H1 (cell line): ENCODE data around the gene TMEM30A. TPM values are rescaled to one million over a fixed set of nuclear protein-coding genes. Genes with fewer than 3 reads are reported as not detected.

Experiments
- CHD2 ChIP-seq: IDR thresholded peaks from 2 replicates; pipeline ENCODE4 v1.6.1; 2012; ENCODE audit warnings: low read length, improper control_type of control experiment
- HDAC2 ChIP-seq, 2 experiments: fragments of 300-600 bp in 1 of 2; sonication (generic) in 1 of 2; IDR thresholded peaks; 2 replicates each; pipeline ENCODE4 v1.6.1; 2011 to 2012; ENCODE audit warnings: low read depth in 2 of 2, low read length in 2 of 2, mild to moderate bottlenecking in 2 of 2, moderate library complexity in 2 of 2, borderline replicate concordance in 1 of 2, inconsistent platforms in 1 of 2
- KDM1A ChIP-seq: fragments of 200-600, 300-600 bp; sonication (generic); IDR thresholded peaks from 2 replicates; pipeline ENCODE4 v1.7.1; 2016; ENCODE audit warnings: mild to moderate bottlenecking, low read length, borderline replicate concordance
- KDM4A ChIP-seq: IDR thresholded peaks from one replicate; pipeline ENCODE4 v1.7.1; 2012; ENCODE audit warnings: low read depth, mild to moderate bottlenecking, moderate library complexity, low read length, inconsistent platforms; ENCODE audit not compliant: severe bottlenecking
- SIN3A ChIP-seq, 2 experiments: IDR thresholded peaks in 1 of 2; conservative IDR thresholded peaks in 1 of 2; 2 replicates each; pipeline ENCODE4 v1.6.1; 2011 to 2012; ENCODE audit warnings: low read length in 2 of 2, improper control_type of control experiment in 1 of 2, low read depth in 1 of 2, mild to moderate bottlenecking in 1 of 2
- SP2 ChIP-seq: IDR thresholded peaks from 2 replicates; pipeline ENCODE4 v1.6.1; 2012; ENCODE audit warnings: mild to moderate bottlenecking, low read length, inconsistent platforms
- polyA plus RNA-seq, 7 experiments: library from polyadenylated mRNA; depleted of rRNA in 3 of 7; stranded (reverse) in 5 of 7; unstranded in 2 of 7; fragments of >200 nt in 5 of 7; fragments of 200-250 nt in 2 of 7; gene quantifications; 1 replicate in 5 of 7; 2 replicates in 1 of 7; 4 replicates in 1 of 7; pipeline versions ENCODE4 v1.2.1 to v1.2.3, GENCODE V29; 2011 to 2013; ENCODE audit warnings: missing spikeins in 2 of 7, mixed read lengths in 2 of 7
- total RNA-seq: library from RNA; stranded (reverse); fragmentation: NEBNext Ultra II Directional; extraction: Animal tissue kit (Norgen Biotek cat#: 25700); gene quantifications from 2 replicates; pipeline ENCODE4 v1.2.1, GENCODE V29; 2021

Gene TMEM30A
- total and polyA plus RNA-seq, 2 of the 8 experiments (the other 6 are each of a cell fraction or from before 2014, with no cell fraction given): 10.5 to 71.0 TPM

DNA sequence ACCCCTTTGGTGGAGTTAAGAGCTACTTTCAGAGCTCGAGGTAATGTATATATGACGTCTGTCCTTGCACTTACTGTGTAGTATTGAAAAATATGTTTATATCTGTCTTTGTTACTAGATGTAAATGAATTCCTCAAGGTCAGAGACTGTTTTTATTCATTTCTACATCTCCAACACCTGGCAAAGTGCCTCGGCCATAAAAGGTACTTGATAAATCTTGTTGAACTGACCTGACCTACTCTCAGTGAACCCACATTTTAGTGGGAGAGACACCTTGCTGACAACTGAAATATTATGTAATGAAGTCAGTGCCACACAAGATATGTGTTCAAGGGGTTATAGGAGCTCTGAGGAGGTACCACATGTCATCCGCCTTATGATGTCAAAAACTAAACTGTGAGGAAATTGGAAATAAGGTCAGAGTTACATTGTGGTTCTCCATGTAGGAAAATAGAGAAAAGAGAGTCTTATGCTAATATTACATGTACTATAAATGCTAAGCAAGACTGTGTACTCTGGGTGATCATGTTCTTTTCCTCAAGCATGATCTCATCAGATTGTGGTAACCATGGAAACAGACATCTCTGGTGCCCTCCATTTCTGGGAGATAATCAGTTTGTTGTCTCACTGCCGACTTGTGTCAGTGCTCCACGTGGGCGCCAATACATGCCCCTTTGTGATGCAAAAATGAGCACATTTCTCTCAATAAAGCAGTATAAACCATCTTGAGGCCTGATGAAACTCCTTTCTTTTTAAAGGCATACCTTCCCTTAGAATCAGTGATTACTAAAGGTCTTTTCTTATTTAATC, 5.7 kb upstream of the TMEM30A start (continued):
- TF ChIP-seq SIN3A (conservative IDR thresholded peaks at IDR 0.05 in 1 of 2, IDR thresholded peaks at IDR 0.05 in 1 of 2; ENCODE audit: low read depth in 1 of 2, low read length in 2 of 2): 0 out of 4 replicates have a peak, but pooled peaks of 1 of the 2 experiments have one; percentile 37
- TF ChIP-seq HDAC2 (IDR thresholded peaks at IDR 0.05; ENCODE audit: borderline replicate concordance in 1 of 2, low read depth in 2 of 2, low read length in 2 of 2): no peak
- no peak for TF ChIP-seq KDM4A
- TF ChIP-seq KDM1A: no peak
- TF ChIP-seq SP2: no peak
- no peak for TF ChIP-seq CHD2
